Measurements from ENCODE around the gene ABCG2.

The ABCG2 gene

DNA sequence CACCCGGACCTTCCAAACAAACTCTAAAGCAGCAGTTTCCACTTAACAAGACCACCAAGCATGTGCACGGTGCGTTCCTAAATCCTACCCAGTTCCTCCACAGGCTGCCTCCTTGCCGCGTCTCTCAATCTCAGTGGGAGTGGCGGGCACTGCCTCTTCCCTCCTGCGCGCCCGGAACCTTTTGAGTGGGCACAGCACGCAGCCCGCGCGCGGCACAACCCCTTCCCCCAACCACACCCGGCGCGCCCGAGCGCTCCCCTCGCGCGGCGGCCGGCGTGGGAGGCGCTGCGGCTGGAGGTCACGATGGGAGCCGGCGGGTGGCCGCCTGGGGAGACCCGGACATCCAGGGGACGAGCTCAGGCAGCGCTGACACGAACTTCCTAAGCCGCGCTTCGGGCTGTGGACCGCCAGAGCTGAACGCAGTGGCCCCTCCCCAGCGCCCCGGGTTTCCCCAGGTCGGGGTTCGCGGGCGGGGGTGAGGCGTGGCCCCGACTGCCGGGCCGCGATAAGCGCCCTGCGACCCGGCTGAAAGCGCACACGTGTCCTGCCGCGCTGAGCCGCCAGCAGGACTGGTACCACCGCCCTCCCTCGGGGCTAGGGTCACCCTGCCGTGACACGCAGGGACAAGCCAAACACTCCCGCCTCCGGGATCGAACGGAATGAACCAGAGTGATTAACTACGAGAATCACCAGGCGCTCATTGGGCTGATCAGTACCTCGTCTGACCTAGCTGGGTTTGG, at the start of gene ABCG2:
ABCG2 (minus strand) TSS at position 151 of the 740 bp plus-strand sequence. CDS start 18,644 bp downstream, outside the sequence.
- no peak for DNase-seq

DNA sequence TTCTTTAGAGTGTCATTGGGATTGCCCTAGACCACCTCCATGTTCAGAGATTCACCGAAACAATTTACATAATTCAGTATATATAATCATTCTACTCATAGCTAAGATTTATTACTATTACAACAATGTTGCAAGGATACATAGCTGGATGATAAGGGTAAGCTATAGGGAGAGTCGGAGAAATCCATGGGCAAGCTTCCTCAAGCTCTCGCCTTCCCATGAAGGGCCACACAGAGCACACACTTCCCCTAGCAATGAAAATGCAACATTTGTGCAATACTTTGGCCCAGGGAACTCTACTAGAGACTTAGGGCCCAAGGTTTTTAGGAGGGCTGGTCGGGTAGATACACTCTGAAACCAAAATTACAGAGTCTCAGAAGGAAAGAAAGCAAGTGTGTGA, 49.7 kb upstream of the ABCG2 start:
- no peak for DNase-seq

DNA sequence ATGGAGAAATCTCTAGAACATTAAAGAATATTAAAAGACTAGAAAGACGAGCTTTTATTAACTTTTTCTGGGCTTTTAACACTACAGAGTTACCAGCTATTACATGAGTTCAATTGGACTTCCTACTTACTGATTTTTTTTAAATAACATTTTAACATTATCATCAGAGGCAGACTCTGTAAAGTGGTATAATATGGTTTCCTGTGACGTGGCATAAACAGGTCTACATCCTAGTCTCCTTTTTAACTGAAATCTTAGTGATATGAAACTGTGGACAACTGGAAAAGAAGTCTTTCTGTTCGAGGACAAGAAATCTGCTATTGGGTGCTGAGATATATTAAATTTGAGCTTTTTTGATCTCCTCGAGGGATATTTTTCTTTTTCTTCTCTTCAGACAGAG, 48.7 kb upstream of the ABCG2 start:
- no peak for DNase-seq

DNA sequence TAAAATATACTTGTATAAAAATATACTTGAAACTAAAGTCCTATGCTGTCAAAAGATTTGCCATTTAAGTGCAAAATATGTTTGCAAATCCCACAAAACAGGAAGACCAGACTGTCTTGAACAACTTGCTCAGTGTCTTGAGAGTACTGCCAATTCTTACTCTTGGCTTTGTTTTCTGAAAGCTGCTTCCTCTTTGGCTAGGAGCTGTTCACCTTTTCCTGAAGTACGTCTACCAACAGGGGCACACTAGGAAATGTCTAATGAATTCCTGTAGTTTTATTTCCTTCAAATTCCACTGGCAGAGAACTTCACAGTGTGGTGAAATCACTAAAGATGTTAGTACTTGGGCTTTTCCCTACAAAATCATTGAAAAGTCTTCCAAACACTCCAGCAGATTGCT, 46.4 kb upstream of the ABCG2 start:
- no peak for DNase-seq

DNA sequence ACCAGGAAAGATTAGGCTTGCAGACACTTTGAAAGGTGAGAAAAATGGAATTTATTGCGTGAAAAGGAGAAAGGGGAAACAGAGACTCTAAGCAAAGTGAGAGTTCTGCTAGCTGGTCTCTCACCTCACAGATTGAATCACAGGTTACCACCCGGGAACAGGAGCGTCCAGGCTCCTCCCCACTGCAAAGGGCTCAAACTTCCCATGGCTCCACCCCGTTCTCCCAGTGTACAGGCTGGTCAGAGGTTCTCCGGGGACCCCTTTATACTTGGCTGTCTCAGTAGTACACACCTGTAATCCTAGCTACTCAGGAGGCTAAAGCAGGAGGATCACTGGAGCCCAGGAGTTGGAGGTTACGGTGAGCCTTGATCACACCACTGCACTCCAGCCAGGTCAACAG, 44.0 kb upstream of the ABCG2 start:
- DNase-seq, result no peak

DNA sequence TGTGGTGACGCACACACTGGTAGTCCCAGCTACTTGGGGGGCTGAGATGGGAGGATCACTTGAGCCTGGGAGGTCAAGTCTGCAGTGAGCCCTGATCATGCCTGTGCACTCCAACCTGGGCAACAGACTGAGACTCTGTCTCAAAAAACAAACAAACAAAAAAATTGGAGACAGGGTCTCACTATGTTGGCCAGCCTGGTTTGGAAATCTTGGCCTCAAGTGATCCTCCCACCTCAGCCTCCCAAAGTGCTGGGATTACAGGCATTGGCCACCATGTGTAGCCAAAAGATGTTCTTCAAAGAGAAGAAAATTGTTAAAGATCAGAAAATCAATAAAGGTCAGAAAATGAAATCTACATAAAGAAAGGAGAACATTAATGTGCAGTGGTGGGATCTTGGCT, 41.7 kb upstream of the ABCG2 start:
- no peak for DNase-seq

DNA sequence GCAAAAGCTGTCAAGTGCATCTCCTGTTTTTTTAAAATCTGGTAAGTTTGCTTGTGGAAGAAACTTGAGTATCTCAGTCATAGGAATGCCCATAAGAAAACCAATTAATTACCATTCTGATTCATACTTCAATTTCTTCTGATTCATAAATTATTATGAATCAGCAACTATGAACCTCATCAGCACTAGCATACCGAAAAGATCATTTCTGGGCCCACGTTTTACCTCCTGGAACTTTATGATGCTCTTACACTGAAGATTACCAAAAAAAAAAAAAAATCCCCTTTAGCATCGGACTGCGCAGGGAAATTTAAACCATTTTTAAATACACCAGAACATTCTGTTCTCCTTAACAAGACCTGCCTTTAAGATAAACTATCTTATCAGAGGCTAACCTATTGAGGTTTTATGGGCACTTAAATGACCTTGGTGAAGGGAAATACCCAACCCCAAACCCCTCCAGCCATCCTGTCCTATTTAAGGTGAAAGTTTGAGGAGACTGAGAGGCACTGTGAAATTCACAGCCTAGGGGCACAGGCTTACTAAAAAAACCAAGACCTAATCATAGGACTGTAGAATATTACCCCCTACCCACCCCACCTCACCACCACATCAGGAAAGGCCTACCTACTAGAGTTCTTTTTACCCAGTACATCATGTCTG, 38.2 kb upstream of the ABCG2 start:
- no peak for DNase-seq

DNA sequence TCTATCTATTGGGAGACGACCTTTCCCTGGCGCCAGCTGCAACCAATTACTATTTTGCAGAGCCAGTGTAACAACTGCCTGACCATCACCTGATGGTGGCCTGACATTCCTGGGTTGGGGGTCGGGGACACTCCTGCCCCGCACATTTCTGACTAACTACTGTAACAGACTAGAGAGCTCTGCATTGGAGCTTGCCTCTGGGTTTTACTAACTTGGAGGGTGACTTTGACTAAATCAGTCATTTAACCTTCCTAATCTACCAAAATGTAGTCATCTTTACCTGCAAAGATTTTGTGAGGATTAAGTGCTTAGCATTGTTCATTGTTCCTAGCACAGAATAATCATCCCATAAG, 37.5 kb upstream of the ABCG2 start:
- no peak for DNase-seq

DNA sequence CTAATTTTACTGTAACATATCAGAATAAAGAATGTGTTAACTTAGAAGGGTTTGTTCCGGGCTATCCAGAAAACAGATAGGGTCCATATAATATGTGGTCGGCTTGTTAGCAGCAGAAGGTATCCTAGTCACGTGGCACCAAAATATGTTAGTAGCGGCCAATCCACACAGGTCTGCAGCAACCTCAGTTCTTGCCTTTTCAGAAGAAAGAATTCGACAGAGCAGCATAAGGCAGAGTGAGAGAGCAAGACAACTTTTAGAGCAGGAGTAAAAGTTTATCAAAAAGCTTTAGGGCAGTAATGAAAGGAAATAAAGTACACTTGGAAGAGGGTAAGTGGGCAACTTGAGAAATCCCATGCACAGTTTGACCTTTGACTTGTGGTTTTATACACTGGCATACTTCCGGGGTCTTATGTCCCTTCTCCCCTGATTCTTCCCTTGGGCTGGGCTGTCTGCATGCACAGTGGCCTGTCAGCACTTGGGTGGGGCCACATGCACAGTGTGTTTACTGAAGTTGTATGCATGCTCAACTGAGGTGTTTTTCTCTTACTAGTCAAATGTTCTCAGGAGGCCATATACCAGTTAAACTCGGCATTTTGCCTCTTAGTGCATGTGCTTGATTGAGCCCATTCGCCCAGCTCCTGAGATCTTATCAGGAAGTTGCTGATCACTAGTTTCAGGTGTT, 37.0 kb upstream of the ABCG2 start:
- DNase-seq, result no peak

DNA sequence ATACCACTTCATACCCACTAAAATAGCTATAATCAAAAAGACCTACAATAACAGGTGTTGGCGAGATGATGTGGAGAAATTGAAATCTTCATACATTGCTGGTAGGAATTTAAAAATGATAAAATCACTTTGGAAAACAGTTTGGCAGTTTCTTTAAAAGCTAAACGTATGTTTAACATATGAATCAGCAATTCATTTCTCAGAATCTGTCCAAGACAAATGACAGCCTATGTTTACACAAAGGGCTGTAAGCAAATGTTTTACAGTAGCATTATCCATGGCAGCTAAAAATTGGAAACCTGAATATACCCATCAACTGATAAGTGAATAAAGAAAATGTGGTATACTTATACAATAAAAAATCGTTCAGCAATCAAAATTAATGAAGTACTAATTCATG, 33.0 kb upstream of the ABCG2 start:
- DNase-seq, result no peak

DNA sequence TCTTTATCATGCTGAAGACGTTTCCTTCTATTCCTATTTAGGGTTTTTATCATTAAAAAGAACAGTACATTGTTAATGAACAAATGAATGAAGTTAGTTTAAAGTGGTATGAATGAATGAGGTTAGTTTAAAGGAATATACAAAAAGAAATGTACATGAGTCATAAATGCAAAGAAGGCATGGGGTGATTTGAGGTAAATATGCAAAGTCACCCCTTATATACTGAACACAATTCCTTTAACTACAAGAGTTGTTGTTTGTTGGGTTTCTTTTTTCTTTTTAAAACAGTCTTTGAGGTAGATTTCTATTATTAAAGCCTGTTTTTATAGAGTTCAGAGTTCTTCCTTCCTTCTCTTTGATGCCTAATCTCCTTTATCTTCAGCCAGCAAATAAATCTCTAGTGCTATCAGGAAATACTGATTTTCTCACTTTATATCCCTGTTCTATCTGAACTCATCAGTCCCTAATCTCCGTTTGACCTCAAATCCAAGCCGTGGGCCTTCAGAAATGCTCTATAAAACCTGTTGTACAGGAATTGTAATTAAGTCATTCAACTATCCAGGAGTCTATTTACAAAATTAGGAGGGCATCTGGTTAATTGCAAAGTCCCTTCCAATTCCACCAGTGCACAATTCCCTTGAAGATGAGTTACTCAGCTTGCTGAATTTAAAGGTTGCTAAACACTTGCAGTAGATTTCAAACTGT, 31.6 kb upstream of the ABCG2 start:
- no peak for DNase-seq

DNA sequence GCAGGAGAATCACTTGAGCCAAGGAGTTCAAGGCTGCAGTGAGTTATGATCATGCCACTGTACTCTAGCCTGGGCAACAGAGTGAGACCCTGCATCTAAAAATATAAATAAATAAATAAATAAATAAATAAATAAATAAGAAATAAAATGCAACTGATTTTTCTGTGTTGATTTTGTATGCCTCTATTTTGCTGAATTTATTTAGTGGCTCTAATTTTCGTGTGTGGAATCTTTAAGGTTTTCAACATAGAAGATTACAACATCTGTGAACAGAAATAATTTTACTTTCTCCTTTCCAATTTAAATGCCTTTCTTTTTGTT, 30.9 kb upstream of the ABCG2 start:
- no peak for DNase-seq

DNA sequence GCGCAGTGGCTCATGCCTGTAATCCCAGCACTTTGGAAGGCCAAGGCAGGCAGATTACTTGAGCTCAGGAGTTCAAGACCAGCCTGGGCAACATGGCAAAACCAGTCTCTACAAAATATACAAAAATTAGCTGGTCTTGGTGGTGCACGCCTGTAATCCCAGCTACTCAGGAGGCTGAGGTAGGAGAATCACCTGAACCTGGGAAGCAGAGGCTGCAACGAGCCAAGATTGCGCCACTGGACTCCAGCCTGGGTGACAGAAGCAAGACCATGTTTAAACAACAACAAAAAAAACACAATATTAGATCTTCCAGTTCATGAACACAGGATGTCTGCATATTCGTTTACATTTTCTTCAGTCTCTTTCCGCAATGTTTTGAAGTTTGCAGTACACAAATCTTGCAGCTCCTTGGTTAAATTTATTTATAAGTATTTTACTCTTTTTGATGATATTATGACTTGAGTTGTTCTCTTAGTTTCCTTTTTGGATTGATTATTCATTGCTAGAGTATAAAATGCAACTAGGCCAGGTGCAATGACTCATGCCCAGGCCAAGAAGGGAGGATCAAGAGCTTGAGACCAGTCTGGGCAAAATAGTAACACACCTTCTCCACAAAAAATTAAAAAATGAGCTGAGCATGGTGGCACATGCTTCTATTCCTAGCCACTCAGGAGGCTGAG, 30.4 kb upstream of the ABCG2 start:
- DNase-seq, result no peak

DNA sequence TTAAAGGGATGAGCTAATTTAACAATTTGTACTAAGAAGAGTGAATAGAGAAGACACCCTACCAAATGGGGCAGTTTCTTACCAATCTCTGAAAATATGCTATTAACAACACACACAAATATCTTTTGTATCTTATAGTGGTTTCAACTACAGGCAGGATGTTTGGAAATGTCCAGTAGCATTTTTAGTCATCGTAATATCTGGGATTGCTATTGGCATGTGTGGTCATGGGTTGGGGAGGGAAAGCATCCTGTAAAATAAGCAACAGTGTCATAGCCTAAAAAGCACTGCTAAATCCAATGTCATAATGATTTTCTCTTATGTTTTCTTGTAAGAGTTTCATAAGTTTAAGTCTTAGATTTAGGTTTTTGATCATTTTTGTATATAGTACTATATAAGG, 29.3 kb upstream of the ABCG2 start:
- no peak for DNase-seq

DNA sequence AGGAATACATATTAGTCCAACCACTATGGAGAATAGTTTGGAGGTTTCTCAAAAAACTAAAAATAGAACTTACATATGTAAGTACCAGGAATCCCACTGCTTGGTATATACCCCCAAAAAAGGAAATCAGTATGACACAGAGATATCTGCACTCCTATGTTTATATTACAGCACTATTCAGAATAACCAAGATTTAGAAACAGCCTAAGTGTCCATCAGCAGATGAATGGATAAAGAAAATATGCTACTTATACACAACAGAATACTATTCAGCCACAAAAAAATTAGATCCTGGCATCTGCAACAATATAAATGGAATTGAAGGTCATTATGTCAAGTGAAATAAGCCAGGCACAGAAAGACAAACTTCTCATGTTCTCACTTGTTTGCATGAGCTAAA, 27.5 kb upstream of the ABCG2 start:
- no peak for DNase-seq

DNA sequence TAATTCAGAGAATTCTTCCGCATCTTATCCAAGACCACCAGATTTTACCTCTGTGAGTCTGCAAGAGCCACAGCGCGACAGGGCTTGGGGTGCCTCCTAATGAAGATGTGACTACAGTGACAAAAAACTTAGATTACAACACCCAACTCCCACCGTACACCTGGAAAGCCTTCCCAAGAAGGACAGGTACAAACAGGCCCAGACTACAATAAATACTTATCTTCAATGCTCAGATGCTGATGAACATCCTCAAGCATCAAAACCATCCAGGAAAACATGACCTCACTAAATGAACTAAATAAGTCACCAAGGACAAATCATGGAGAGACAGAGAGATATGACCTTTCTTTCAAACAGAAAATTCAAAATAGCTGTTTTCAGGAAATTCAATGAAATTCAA, 20.8 kb upstream of the ABCG2 start:
- no peak for DNase-seq

DNA sequence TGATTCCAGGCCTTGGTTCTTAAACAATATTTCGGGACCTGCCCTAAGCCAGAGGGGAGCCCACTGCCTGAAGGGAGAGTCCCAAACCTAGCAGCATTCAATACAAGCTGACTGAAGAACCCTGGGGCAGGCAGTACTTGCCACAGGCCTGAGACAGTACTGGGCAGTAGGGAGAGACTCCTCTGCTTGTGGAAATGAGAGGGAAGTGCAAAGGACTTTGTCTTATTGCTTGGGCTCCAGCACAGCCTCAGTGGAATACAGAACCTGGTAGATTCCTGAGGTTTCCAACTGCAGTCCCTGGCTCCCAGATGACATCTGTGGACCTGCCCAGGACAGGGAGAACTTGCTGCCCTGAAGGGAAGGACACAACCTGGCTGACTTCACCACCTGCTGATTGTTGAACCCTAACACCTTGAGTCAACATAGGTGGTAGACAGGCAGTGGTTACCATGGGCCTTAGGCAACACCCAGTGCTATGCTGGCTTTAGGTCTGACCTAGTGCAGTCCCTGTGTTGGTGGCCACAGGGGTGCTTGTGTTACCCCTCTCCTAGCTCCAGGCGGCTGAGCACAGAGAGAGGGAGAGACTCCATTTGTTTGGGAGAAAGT, 20.3 kb upstream of the ABCG2 start:
- no peak for DNase-seq

DNA sequence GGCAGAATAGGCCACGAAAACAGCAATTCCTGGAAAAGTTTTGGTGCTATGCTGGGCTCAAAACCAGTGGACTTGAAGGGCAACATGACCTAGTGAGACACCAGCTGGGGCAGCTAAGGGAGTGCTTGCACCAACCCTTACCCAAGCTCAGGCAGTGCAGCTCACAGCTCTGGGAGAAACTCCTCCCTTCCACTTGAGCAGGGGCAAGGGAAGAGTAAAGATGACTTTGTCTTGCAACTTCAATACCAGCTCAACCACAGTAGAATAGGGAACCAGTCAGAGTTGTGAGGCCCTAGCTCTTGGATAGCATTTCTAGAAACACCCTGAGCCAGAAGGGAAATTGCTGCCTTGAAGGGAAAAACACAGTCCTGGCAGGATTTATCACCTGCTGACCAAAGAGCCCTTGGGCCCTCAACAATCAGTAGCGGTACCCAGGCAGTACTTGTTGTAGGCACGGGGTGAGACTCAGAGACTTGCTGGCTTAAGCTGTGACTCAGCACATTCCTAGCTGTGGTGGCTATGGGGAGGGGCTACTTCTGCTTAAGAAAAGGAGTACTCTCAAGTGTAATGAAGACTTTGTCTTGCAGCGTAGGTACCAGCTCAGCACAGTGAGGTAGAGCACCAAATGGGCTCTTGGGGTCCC, 19.7 kb upstream of the ABCG2 start:
- no peak for DNase-seq

DNA sequence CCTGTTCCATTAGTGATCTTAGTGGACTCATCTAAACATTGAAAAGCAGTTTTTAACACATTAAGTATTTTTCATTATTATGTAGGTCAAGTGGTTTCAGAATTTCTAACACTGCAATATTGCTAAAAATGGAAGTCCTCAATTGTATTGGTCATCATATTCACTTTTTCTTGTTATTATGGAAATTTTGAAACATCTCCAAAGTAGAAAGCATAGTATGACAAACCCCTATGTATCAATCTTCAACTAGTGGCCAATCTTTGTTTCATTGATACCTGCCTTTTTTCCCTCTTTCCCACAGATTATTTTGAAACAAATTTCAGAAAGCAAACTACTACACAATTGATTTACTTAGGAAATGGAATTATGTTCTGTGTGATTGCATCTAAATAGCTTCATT, 14.5 kb upstream of the ABCG2 start:
- no peak for DNase-seq

DNA sequence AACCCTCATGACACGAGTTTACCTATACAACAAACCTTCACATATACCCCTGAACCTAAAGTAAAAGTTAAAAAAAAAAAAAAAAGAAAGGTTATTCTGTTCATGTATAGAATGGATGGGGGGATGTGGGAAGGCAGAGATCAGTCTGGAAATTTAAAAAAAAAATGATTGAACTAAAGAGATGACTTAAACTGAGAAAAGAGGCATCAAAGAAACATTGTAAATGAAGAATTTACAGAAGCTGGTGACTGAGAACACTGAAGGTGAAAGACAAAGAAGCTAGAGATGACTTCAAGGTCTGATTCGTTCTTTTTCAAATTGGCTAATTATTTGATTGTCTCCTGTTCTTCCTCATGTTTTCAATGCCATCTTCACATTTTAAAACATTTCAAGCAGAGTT, 12.8 kb upstream of the ABCG2 start:
- no peak for DNase-seq

DNA sequence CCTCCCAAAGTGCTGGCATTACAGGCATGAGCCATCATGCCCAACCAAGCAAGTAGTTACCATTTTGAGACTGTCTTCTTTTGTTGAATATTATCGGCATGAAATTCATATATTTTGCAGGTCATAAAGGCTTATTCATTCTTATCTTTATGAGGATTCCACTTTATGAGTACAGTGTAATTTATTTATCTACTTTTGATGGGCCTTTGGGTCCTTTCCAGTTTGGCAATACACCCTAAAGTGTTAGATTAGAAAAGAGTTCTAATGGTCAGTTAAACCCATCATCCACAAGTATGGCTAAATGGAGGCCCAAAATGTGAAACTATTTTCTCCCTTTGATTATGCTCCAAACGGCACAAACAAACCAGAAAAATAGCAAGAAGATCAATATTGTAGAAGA, 10.9 kb upstream of the ABCG2 start:
- DNase-seq, result no peak

DNA sequence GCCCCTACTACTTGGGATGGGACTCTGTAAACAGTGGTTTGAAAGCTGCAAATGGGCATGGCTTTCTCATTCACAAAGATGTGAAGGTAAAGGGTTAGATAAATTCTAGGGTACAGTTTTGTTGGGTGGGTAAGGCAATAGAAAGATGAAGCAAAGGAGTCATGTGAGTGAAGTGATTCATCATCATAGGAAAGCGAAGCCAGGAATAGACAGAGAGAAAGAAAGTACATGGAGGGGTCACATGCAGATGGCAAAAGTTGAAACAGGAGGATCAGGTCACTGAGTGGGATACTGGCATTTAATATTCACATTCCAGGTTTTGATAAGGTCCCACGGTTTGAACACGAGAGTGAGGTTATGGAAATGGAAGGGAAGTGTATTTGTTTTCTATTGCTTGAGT, 8.2 kb upstream of the ABCG2 start:
- DNase-seq, result no peak

Data from NCI-H1048 (cell line).